ENCODE data around the gene NRXN3. TPM values are rescaled to one million over a fixed set of nuclear protein-coding genes. Genes with fewer than 3 reads are reported as not detected.

The NRXN3 gene
- total RNA-seq, 3 donors from 2014 or later: 2.1 to 27.3 (median 2.6) TPM

GRCh38 chr14:78319887-78320635 is 149.9 kb downstream of the NRXN3 start:
- Histone ChIP-seq H3K9me3 (no peaks in the 10 kb centered on the region), H3K4me1 (ENCODE audit: low read depth) (no peaks in the 10 kb centered on the region), H3K36me3 (ENCODE audit: low read depth) (no peaks in the 10 kb centered on the region), H3K4me3 (no peak overlapping the region)
- intact Hi-C loops (cut with DNase I, micrococcal nuclease): no loop called here
- no peak for TF ChIP-seq CTCF (IDR thresholded peaks at IDR 0.05)
- DNase-seq (no peak), ATAC-seq (no peak)

GRCh38 chr14:78324353-78324752 is 154.2 kb downstream of the NRXN3 start:
- TF ChIP-seq CTCF (IDR thresholded peaks at IDR 0.05): no peak
- no peak for DNase-seq
- intact Hi-C loops (cut with DNase I, micrococcal nuclease): no loop called here

GRCh38 chr14:78325911-78326310 is 155.7 kb downstream of the NRXN3 start:
- no peak for TF ChIP-seq CTCF (IDR thresholded peaks at IDR 0.05)
- H3K9me3 ChIP-seq: no peaks in the 10 kb centered on the region
- H3K36me3 ChIP-seq (ENCODE audit: low read depth): no peaks in the 10 kb centered on the region
- DNase-seq: no peak
- ATAC-seq: no peak
- H3K4me1 ChIP-seq (ENCODE audit: low read depth): no peaks in the 10 kb centered on the region
- intact Hi-C loops (cut with DNase I, micrococcal nuclease): no loop called here
- H3K4me3 ChIP-seq: no peak overlapping the region

More at GRCh38 chr14:78324353-78324752, 154.2 kb downstream of the NRXN3 start:
- Histone ChIP-seq H3K9me3 (no peaks in the 10 kb centered on the region), H3K4me1 (ENCODE audit: low read depth) (no peaks in the 10 kb centered on the region), H3K4me3 (no peak overlapping the region), H3K36me3 (ENCODE audit: low read depth) (no peaks in the 10 kb centered on the region)
- no peak for ATAC-seq

- no peak for DNase-seq
- no peak for ATAC-seq
- intact Hi-C loops (cut with DNase I, micrococcal nuclease): no loop called here
- H3K36me3 ChIP-seq (ENCODE audit: low read depth): no peaks in the 10 kb centered on the region
- H3K4me3 ChIP-seq: no peak overlapping the region
- H3K9me3 ChIP-seq: no peaks in the 10 kb centered on the region
- H3K4me1 ChIP-seq (ENCODE audit: low read depth): no peaks in the 10 kb centered on the region
- TF ChIP-seq CTCF (IDR thresholded peaks at IDR 0.05): no peak
These were observed 157.5 kb downstream of the NRXN3 start for GRCh38 chr14:78327426-78328221.

GRCh38 chr14:78329371-78329770 is 159.2 kb downstream of the NRXN3 start:
- intact Hi-C loops (cut with DNase I, micrococcal nuclease): no loop called here
- TF ChIP-seq CTCF (IDR thresholded peaks at IDR 0.05): no peak
- DNase-seq: no peak
- ATAC-seq: no peak
- Histone ChIP-seq H3K4me3 (no peak overlapping the region), H3K36me3 (ENCODE audit: low read depth) (no peaks in the 10 kb centered on the region), H3K4me1 (ENCODE audit: low read depth) (no peaks in the 10 kb centered on the region), H3K9me3 (no peaks in the 10 kb centered on the region)
